ENCODE measurements around the gene PMEPA1.
A peak's percentile ranks its signal among the peaks of the same experiment; 100 is the strongest.

PMEPA1 gene

DNA sequence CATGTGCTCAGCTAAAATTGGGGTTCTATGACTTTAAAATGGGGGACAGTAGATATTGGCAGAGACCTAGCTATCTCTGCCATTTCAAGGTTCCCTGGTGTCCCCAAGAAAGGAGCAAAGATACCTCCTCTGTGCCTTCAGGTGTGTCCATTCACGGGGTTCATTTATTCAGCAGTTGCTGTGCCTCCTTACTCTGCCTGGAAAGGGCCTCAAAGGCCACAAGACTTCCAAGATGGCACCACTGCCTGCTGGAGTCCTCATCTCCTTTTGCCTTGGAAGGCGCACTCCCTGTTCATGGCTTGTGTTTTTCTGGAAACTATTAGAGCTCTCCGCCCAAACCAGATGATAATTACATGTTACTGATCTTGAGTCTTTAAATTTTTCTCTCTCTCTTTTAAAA lies 85.7 kb downstream of the PMEPA1 start:
- Histone ChIP-seq H3K4me3 (no peak overlapping the region), H3K27ac (no peak overlapping the region)
- TF ChIP-seq, protein P1, sequence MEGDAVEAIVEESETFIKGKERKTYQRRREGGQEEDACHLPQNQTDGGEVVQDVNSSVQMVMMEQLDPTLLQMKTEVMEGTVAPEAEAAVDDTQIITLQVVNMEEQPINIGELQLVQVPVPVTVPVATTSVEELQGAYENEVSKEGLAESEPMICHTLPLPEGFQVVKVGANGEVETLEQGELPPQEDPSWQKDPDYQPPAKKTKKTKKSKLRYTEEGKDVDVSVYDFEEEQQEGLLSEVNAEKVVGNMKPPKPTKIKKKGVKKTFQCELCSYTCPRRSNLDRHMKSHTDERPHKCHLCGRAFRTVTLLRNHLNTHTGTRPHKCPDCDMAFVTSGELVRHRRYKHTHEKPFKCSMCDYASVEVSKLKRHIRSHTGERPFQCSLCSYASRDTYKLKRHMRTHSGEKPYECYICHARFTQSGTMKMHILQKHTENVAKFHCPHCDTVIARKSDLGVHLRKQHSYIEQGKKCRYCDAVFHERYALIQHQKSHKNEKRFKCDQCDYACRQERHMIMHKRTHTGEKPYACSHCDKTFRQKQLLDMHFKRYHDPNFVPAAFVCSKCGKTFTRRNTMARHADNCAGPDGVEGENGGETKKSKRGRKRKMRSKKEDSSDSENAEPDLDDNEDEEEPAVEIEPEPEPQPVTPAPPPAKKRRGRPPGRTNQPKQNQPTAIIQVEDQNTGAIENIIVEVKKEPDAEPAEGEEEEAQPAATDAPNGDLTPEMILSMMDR (IDR thresholded peaks at IDR 0.05): no peak
- DNase-seq (ENCODE audit: low spot score): peak; percentile 50

DNA sequence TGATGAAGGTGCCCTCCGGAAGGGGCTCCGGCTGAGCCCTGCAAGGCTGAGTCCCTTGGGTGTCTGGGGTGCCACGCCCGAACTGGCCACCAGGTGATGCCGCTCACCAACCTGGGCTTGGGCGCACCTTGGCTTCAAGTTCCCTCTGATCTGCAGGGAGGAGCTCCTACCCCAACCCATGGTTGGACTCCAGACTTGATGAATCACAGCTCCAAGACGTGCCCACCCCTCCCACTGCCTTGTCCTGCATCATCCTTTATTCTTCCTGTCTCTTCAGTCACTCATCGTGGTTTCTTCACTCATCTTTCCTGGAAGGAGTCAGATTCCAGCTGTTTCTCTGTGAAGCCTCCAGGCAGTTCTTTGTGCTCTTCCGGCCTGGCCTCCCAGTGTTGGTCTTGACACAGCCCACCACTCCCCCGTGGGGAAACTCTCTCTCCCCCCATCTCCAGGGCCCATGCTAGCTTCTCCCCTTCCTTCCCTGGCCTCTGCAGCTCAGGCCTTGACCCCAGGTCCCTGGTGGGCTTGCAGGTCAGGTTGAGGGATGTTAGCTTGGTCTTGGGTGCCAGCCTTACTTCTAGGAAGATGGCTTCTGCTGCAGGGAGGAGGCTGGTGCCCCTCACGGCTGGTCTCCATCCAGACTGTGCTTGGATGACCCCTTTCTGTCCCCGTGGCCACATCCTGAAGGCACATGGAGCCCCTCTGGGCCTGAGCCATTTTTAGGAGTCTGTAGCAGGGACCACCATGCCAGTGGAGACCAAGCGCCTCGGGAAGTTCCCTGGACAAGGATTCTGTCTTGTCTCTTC lies 87.0 kb downstream of the PMEPA1 start:
- TF ChIP-seq, protein P1 (IDR thresholded peaks at IDR 0.05): peak; percentile 52
- DNase-seq (ENCODE audit: low spot score): peak; percentile 59
- no peak overlapping the region for H3K4me3 ChIP-seq
- no peak overlapping the region for H3K27ac ChIP-seq

DNA sequence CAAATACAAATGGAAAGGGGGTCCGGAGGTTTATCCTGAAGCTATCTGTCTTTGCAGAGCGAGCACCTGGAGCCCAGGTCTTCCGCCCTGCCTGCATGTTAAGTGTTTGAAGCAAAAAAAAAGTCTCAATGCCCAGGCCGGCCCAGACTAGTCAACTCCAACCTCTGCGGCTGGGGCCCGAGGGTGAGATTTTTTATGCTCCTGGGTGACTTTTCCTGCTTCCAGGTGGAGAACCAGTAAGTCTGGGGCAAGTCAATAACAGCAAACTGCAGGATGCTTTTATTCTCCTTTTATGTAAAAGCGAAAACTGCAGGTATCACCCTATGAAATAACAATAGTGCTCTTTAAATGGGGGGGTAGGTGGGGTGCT lies 87.6 kb downstream of the PMEPA1 start:
- no peak for DNase-seq (ENCODE audit: low spot score)
- TF ChIP-seq, protein P1 (IDR thresholded peaks at IDR 0.05): no peak
- no peak overlapping the region for H3K4me3 ChIP-seq
- H3K27ac ChIP-seq: no peak overlapping the region

DNA sequence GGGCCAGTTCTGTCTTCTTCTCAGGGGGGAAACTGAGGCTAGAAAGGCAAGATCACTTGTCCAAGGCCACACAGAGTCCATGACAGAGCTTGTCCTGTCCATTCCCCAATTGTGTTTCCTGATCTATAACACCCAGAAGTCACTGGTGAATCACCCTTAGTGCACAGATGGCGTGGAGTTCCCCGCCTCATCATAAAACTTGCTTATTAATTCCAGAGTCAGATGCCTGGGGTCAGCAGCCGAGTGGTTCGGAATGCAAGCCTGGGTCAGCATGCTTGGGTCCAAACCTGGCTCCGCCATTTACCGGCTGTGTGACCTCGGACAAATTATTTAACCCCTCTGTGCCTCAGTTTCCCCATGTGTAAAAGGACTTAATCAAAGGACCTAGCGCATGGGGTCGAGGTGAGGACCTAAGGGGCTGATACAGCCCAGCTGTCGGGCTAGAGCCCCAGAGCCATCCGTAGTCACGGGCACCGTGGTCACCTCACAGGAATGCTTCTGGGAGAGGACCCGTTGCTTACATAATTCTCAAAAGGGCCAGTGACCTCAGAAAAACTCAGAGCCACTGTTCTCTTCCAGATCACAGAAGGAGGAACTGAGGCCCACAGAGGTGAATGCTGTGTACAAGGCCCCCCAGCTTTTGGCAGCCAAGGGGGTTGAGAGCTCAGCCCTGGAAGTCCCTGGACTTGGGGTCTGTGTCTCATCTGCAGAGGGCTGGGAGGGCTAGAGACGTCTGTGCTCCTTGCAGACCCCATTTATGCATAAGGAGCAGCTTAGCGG lies 88.2 kb downstream of the PMEPA1 start:
- peak; percentile 67 for DNase-seq (ENCODE audit: low spot score)
- TF ChIP-seq, protein P1 (IDR thresholded peaks at IDR 0.05): no peak
- H3K4me3 ChIP-seq: no peak overlapping the region
- no peak overlapping the region for H3K27ac ChIP-seq

DNA sequence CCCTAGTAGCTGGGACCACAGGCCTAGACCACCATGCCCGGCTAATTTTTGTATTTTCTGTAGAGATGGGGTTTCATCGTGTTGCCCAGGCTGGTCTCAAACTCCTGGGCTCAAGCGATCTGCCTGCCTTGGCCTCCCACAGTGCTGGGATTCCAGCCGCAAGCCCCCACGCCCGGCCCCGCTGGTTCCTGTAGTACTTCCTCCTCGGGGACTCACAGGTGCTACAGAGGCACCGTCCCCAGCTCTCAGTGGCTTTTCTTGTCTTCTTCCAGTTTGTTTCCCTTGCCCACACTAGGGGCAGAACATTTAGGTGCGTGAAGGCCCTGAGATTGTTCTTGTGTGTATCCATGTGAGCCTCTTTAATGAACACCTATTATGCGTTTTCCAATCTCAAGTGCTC lies 88.8 kb downstream of the PMEPA1 start:
- no peak overlapping the region for H3K27ac ChIP-seq
- no peak overlapping the region for H3K4me3 ChIP-seq
- no peak for DNase-seq (ENCODE audit: low spot score)
- TF ChIP-seq, protein P1 (IDR thresholded peaks at IDR 0.05): no peak

DNA sequence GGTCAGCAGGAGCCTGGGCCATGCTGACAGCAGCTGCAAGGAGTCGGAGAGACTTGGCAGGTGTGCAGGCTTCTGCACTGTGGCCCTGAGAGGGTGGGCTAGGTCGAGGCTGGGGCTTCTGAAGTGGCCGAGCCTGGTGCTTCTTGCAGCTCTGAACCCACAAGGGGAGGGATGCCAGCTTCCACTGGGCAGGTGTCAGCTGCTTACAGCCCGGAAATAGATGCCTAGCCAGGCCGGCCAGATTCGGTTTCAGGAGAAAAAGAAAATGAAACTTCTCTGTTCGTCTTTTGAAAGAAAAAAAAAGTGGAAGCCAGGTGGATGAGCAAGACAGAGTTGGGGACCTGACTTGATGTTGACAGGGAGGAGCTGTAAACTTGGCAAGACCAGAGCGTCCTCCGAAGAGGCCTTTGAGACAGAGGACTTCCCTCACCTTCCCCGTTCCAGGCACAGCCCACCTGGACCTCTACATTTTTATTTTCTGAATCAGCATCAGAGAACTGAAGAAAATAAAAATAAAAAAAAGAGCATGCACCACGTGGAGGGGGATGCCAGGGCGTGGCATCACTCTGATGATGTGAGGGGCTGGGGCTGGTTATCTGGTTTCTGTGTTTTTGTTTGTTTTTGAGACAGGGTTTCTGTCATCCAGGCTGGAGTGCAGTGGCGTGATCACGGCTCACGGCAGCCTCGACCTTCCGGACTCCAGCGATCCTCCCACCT lies 89.4 kb downstream of the PMEPA1 start, which contains the start of gene ZBP1:
TSS of gene ZBP1 (minus strand) at position 153 of the 717 bp plus-strand sequence. CDS start at position 22, 131 bp downstream.
- TF ChIP-seq, protein P1 (IDR thresholded peaks at IDR 0.05): no peak
- peak; percentile 68 for DNase-seq (ENCODE audit: low spot score)
- Histone ChIP-seq H3K27ac (peak within 1 kb of the TSS in 1 of 2 donors; percentile 26), H3K4me3 (peak within 1 kb of the TSS; percentile 10)

Measured in coronary artery (tissue), 2 donors.